CD1c-positive myeloid dendritic cell (primary cell): ENCODE measurements around the gene GNAL.

ENCODE experiments used
- DNase-seq: peaks from one replicate; pipeline ENCODE4 v3.0.0-alpha.2; 2016; ENCODE audit errors: extremely low spot score

The GNAL gene

DNA sequence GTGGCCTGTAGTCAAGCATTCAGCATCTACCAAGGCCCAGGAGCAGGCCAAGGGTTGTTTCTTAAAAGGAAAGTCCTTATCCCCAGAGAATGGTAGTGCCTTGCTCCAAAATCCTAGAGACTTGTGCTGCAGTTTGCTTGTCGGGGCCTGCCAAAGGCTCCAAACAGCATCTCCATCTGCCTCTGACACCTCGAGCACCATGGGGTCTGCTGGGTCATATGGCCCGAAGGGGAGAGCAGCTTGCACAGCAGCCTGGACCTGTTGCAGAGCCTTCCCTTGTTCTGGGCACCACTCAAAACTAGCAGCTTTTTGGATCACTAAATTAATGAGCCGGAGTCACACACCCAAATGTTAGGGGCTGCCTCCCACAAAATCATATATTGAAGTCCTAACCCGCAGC, 35.7 kb downstream of the GNAL start:
- no peak for DNase-seq

GRCh38 chr18:11726556-11726955, 37.5 kb downstream of the GNAL start:
- no peak for DNase-seq

GRCh38 chr18:11728249-11728648, 39.2 kb downstream of the GNAL start:
- DNase-seq = no peak

DNA sequence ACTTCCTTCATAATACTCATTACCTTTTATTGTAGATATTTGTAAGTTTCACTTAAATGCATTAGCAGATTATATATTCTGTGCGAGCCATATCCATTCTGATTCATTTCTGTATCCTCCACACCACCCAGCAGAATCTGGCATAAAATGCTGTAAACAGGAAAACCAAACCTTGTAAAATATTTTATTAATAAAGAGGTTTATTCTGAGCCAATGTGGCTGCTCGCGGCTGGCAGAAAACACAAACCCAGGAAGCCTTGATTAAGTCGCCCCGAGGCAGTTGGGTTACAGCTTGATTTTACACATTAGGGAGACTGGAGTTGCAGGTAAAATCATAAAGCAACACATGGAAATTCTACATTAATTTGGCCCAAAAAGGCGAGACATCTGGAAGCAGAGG, 40.5 kb downstream of the GNAL start:
- no peak for DNase-seq

DNA sequence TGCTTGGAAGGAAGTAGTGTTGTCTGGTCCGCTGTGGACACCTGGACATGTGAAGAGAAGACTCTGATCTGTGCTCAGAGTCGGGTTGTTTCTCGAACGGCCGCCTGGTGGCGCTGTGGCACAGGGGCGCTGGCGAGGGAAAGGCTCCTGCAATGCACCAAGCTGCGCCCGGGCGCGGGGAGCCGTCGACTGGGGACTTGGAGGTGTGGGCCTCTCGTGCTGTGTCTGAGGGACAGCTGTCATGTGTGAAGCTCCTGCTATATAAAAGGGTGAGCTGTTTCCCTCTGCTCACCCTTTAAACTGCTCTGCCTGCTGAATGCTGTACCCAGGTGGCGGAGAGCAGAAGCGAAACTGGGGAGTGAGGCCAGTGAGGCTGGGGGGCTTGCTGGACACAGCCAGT, 44.0 kb downstream of the GNAL start:
- peak; percentile 80 for DNase-seq

- DNase-seq = no peak
Measured at GRCh38 chr18:11736656-11737055, 47.6 kb downstream of the GNAL start.

GRCh38 chr18:11739893-11740292, 50.8 kb downstream of the GNAL start:
- no peak for DNase-seq

GRCh38 chr18:11740461-11740860, 51.4 kb downstream of the GNAL start:
- no peak for DNase-seq

DNA sequence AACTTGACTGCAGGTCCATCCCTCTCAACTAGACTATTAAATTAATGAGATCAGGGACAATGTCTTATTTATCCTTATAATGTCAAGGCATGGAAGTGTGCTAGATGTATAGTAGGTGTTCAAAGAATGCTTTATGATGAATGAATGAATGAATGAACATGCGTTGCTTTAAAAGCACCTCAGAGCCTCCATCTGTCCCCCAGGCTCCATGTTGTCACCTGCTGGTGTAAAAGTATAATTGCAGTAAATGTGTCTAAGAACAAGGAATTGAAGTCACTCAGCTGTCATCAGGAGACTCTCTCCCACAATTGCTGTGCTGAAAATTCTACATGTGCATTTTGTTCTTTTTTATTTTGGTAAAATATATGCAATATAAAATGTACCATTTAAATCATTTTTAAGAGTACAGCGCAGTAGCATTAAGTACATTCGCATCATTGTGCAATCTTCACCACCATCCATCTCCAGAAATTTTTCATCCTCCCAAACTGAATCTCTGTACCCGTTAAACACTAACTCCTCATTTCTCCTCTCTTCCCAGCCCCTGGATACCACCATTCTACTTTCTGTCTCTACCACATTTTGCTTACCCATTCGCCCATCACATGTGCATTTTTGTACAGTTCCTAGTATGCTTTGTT, 52.6 kb downstream of the GNAL start:
- DNase-seq = peak; percentile 31

- DNase-seq = no peak
Measured at GRCh38 chr18:11745521-11745920, 56.5 kb downstream of the GNAL start.

- no peak for DNase-seq
Measured at GRCh38 chr18:11747286-11747685, 58.2 kb downstream of the GNAL start.

DNA sequence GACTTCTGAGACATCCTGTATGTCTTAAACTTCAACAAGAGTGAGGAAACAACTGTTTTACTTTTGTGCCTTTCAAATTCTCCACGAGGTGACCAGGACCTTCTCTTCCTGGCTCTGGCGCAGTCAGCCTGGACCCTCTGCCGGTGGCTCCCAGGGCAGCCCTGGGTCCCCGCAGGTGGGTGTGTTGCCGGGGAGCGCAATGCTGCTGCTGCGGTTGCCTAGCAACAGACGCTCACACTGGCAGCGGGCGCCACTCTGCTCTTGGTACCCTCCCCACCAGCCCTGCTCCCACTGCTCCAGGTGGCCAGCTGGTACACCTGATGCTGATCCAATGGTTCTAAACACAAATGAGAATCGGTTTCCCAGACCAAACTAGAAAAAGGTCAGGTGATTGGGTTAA, 58.7 kb downstream of the GNAL start:
- no peak for DNase-seq

GRCh38 chr18:11749305-11749704, 60.2 kb downstream of the GNAL start:
- no peak for DNase-seq

DNA sequence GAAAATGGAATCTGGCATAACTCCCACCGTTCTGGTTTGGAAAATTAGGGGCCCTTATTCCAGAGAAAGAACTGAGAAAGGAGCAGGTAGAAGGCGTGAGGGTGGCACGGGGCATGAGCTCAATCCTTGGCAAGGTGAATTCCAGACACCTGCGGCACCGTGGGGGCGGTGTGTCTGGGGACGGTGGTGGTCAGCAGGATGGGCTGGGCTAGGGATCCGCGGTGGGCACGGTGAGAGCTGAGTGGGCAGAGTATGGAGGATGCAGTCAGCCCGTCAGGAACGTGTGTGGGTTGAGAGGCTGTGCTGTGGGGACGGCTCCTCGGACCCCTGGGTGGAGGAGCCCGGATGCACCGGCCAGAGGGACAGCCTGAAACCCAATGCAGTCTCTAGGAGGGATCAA, 61.1 kb downstream of the GNAL start:
- DNase-seq = no peak

GRCh38 chr18:11750581-11751310, 61.7 kb downstream of the GNAL start:
- DNase-seq = no peak

DNA sequence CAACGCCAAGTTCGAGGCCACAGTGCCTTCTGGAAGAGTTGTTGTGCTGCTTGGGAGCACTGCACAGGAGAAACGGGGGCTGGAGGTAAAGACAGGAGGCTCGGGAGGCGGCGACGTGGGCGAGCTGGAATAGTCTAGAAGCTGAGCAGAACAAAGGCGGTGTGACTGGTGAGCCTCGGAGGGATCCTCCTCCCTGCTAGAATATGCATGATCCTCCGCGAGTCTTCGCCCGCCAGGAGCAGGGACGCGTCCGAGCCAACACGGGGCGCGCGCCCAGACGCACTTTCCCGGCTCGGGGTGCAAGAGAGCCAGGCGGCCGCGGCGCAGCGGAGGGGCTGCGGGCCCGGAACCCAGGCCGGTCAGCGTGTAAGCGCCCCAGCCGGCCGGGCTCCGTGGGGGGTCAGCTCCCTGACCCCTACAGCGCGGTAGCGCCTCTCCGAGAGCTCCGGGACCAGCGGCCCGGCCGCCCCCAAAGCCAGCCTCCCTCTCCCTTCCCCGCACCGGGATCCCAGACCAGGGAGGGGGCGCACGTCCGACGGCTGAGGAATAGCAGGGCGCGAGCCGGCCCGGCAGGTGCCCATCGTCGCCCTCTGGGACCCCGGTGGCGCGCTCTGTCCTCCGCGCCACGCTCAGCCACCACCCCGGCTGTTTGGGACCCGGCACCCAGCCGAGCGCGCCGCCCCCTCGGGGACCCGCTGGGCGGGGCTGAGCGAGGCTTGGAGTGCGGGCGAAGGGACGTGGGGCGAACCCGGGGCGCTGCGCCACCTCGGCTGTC, 62.5 kb downstream of the GNAL start:
- DNase-seq = no peak

DNA sequence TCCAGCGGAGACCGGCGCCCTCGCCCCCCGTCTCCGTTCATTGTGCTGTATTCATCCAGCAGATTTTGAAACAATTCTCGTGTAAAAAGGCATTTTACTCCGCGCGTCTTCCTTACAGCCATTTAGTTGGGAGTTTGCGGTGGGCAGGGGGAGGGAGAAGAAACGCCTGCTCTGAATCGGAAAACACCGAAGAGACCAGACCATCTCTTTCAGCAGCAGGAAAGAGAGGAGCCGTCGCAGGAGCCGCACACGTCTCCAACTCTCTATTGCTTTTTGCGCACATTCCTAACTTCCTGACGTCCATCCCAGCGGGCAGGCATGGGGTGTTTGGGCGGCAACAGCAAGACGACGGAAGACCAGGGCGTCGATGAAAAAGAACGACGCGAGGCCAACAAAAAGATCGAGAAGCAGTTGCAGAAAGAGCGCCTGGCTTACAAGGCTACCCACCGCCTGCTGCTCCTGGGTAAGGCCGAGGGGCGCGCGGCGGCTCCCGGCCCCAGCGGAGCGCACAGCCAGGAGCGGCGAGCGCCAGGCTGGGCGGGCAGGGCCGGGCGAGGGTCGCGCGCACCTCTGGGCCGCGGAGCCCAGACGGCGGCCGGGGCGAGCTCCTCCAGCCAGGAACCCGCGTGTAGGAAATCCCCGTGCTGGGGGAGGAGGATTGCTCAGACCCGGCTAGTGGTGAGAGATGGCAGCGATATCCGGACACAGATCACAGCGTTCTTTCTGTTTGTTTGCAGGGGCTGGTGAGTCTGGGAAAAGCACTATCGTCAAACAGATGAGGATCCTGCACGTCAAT, 63.2 kb downstream of the GNAL start:
- no peak for DNase-seq

DNA sequence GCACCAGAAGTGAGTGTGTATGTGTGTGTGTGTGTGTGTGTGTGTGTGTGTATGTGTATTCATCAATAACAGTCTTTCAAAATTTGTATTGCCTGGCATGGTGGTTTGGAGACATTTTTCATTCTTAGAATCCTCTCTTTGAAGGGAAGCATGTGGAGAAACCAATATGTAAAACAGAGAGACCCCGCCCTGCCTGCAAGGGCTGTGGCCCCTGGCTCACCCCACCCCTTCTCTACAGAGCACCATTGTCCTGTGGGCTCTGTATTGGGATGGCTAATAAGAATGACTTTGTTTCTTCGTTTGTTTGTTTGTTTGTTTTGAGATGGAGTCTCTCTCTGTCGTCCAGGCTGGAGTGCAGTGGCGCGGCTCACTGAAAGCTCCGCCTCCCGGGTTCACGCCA, 65.9 kb downstream of the GNAL start:
- no peak for DNase-seq

GRCh38 chr18:11757084-11757590, 68.1 kb downstream of the GNAL start:
- no peak for DNase-seq

- no peak for DNase-seq
Measured at GRCh38 chr18:11759456-11759855, 70.4 kb downstream of the GNAL start.

DNA sequence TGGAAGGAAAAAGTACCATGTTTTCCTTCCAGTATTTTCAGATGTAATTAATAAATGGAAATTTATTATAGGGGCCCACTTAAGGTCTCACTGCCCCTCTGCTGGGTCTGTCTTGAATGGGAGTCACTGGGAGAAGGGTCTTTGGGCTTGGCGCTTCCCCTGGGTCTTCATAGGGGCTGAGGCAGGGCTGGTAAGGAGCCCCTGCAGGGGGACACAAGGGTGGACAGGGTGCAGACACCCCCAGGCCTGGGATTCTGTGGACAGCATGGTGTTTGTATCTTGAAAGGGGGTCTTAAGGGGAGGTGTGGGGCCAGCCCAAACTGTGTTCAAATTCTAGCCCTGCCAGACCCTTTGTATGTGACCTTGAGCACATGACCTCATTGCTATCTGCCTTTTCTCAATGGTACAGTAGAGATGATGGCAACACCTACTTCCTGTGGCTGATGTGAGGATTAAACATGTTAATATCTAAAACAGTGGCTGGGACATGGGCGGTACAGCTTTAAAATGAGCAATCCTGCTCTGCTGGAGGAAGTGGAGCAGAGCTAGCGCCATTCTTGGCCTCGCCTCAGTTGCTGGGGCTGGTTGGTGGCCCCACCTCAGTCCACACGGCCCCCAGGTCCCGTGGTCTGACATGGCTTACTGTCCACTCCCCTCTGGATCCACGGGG, 71.6 kb downstream of the GNAL start:
- no peak for DNase-seq
